ENCODE data around the gene GABRG3.

The GABRG3 gene

GRCh38 chr15:27414168-27414870 is 443.3 kb downstream of the GABRG3 start:
- DNase-seq (no peak), ATAC-seq (no peak)

- ATAC-seq (no peak), DNase-seq (no peak)
These were observed 447.7 kb downstream of the GABRG3 start for GRCh38 chr15:27418726-27419125.

GRCh38 chr15:27422997-27423396 is 452.0 kb downstream of the GABRG3 start:
- DNase-seq (no peak), ATAC-seq (no peak)

- no peak for ATAC-seq
- no peak for DNase-seq
These were observed 455.8 kb downstream of the GABRG3 start for GRCh38 chr15:27426805-27427204.

GRCh38 chr15:27427276-27427675 is 456.3 kb downstream of the GABRG3 start:
- DNase-seq (no peak), ATAC-seq (no peak)

GRCh38 chr15:27428151-27428550 is 457.2 kb downstream of the GABRG3 start:
- no peak for ATAC-seq
- DNase-seq, result no peak

- ATAC-seq, result no peak
- no peak for DNase-seq
These were observed 458.6 kb downstream of the GABRG3 start for GRCh38 chr15:27429577-27429976.

- ATAC-seq (no peak), DNase-seq (no peak)
These were observed 462.6 kb downstream of the GABRG3 start for GRCh38 chr15:27433604-27434003.

GRCh38 chr15:27438403-27439375 is 467.7 kb downstream of the GABRG3 start:
- ATAC-seq (no peak), DNase-seq (no peak)

GRCh38 chr15:27441120-27441519 is 470.1 kb downstream of the GABRG3 start:
- DNase-seq (no peak), ATAC-seq (no peak)

- no peak for ATAC-seq
- no peak for DNase-seq
These were observed 477.3 kb downstream of the GABRG3 start for GRCh38 chr15:27448234-27448633.

- DNase-seq, result no peak
These were observed 478.0 kb downstream of the GABRG3 start for GRCh38 chr15:27448986-27449385.

GRCh38 chr15:27449941-27450340 is 479.0 kb downstream of the GABRG3 start:
- ATAC-seq (no peak), DNase-seq (no peak)

More at GRCh38 chr15:27448986-27449385, 478.0 kb downstream of the GABRG3 start:
- no peak for ATAC-seq

GRCh38 chr15:27454281-27455075 is 483.5 kb downstream of the GABRG3 start:
- DNase-seq, result no peak

GRCh38 chr15:27456807-27457206 is 485.8 kb downstream of the GABRG3 start:
- DNase-seq (no peak), ATAC-seq (no peak)

More at GRCh38 chr15:27454281-27455075, 483.5 kb downstream of the GABRG3 start:
- ATAC-seq, result no peak

- ATAC-seq, result no peak
These were observed 486.8 kb downstream of the GABRG3 start for GRCh38 chr15:27457766-27458165.

GRCh38 chr15:27458345-27459084 is 487.5 kb downstream of the GABRG3 start:
- DNase-seq (no peak), ATAC-seq (no peak)

More at GRCh38 chr15:27457766-27458165, 486.8 kb downstream of the GABRG3 start:
- DNase-seq, result no peak

- ATAC-seq, result no peak
- no peak for DNase-seq
These were observed 488.9 kb downstream of the GABRG3 start for GRCh38 chr15:27459836-27460235.

GRCh38 chr15:27461181-27461580 is 490.2 kb downstream of the GABRG3 start:
- DNase-seq (no peak), ATAC-seq (no peak)

GRCh38 chr15:27463525-27464088 is 492.6 kb downstream of the GABRG3 start:
- DNase-seq, result no peak
- ATAC-seq, result no peak

GRCh38 chr15:27464941-27465612 is 494.1 kb downstream of the GABRG3 start:
- no peak for ATAC-seq
- DNase-seq, result no peak
